ENCODE data around the gene MDK.

- no peak for TF ChIP-seq POLR2AphosphoS5 (IDR thresholded peaks at IDR 0.05)
- no peak for TF ChIP-seq CTCF (IDR thresholded peaks at IDR 0.05 in 8 of 11, conservative IDR thresholded peaks at IDR 0.05 in 3 of 11)
- TF ChIP-seq POLR2A (IDR thresholded peaks at IDR 0.05) = no peak
Measured at GRCh38 chr11:46366661-46367161, 14.8 kb upstream of the MDK start.
